Epithelial cell of alveolus of lung (primary cell): ENCODE measurements around the gene ILF2. TPM values are rescaled to one million over a fixed set of nuclear protein-coding genes. Genes with fewer than 3 reads are reported as not detected.

Experiments used
- total RNA-seq: library from RNA; depleted of rRNA; stranded (reverse); fragments of >200 nt; gene quantifications from 2 replicates; pipeline ENCODE4 v1.2.1, GENCODE V29; 2015

The ILF2 gene
- 147 and 258 TPM in 2 replicates for total RNA-seq

GRCh38 chr1:153670859-153671627 lies at the start of gene ILF2:
ILF2 (minus strand) TSS chr1:153670993; CDS start chr1:153670922, 71 bp downstream.

DNA sequence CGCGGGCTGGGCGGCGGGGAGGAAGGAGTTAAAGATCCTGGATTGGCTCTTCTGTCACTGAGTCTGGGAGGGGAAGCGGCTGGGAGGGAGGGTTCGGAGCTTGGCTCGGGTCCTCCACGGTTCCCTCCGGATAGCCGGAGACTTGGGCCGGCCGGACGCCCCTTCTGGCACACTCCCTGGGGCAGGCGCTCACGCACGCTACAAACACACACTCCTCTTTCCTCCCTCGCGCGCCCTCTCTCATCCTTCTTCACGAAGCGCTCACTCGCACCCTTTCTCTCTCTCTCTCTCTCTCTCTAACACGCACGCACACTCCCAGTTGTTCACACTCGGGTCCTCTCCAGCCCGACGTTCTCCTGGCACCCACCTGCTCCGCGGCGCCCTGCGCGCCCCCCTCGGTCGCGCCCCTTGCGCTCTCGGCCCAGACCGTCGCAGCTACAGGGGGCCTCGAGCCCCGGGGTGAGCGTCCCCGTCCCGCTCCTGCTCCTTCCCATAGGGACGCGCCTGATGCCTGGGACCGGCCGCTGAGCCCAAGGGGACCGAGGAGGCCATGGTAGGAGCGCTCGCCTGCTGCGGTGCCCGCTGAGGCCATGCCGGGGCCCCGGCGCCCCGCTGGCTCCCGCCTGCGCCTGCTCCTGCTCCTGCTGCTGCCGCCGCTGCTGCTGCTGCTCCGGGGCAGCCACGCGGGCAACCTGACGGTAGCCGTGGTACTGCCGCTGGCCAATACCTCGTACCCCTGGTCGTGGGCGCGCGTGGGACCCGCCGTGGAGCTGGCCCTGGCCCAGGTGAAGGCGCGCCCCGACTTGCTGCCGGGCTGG lies 7.9 kb upstream of the ILF2 start, which contains the start of gene NPR1:
TSS of gene NPR1 (plus strand) at position 170 of the 818 bp plus-strand sequence. CDS start at position 591, 421 bp downstream.

GRCh38 chr1:153658400-153659174 lies 12.2 kb downstream of the ILF2 start, which contains the start of gene SNAPIN:
SNAPIN (plus strand) TSS chr1:153658703; CDS start chr1:153658744, 41 bp downstream.

DNA sequence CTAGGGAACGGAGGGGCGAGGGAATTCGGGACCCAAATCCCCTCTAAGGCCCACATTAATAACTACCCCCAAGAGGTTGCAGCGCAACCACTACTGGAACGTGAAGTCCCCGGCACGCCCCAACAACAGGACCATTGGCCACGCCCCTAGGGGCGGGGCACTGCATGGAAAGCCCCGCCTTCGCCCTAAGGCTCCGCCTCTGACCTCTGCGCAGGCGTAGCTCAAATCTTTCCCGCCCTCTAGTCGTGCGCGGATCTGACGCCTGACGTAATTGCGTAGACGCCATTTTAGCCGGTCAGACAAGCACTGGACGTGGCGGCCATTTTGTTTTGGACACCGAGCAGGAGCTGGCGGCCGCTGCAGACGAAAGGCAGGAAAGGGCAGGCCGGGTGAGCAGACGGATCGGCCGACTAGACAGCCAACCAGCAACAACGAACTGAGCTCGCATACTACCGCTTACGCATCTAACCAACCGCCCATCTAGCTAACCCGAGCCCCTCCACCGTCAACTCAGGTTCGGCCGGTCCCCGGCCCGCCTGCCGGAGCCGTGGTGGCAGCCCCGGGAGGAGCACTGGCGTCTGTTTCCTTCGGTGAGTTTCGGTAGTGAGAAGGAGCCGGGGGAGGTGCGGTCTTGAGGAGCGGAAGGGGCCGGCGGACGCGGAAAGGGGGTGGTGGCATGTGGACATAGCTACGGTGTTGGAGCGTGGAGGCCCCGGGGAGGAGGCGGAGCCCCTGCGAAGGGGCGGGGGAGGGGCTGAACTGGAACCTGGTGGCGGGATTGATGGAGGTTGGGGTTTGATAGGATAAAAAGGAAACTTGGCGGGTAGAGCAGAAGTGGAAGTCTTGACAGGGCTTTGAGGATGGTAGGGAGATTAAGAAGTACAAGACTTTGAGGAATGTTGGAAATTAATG lies 36.8 kb downstream of the ILF2 start, which contains the start of gene CHTOP:
TSS of gene CHTOP (plus strand) at position 313 of the 912 bp plus-strand sequence. CDS start 2,523 bp downstream, outside the sequence.

DNA sequence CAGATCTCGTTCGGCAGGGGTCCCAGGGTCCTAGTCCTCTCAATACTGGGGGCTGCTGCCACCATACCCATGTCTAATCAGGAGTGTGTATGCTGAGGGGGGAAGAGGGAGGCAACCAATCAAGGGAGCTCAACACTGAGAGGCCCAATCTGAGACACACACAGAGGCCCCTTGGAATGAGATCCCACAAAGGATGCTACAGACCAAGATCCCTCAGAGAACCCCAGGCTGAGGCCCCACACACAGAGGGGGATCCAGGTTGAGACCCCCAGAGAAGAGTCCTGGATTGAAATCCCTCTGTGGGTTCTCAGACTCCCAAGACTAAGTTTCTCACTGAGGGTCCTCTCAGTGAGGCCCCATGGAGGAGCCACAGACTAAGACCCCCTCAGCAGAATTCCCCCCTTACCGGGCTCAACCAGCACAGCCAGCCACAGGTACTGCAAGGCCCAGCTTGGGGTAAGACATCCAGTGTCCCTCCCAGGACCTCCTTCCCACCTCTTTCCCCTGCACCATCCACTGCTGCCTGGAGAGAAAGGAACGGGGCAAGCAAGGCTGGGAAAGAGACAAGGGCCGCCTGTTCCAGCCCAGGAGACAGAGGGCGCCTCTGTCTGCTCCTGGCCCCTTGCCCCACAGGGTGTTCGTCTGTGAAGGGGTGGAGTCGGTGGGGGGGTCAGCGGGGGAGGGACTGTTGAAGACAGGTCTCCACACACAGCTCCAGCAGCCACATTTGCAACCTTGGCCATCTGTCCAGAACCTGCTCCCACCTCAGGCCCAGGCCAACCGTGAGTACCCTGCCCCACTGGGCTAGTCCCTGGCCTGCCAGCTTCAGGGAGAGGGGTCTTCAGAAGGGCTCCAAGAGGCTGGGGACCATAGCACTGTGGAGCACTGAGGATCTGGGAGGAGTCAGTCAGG lies 42.8 kb downstream of the ILF2 start, which contains the start of gene S100A1:
TSS of gene S100A1 (plus strand) at position 720 of the 912 bp plus-strand sequence. CDS start 2,088 bp downstream, outside the sequence.

DNA sequence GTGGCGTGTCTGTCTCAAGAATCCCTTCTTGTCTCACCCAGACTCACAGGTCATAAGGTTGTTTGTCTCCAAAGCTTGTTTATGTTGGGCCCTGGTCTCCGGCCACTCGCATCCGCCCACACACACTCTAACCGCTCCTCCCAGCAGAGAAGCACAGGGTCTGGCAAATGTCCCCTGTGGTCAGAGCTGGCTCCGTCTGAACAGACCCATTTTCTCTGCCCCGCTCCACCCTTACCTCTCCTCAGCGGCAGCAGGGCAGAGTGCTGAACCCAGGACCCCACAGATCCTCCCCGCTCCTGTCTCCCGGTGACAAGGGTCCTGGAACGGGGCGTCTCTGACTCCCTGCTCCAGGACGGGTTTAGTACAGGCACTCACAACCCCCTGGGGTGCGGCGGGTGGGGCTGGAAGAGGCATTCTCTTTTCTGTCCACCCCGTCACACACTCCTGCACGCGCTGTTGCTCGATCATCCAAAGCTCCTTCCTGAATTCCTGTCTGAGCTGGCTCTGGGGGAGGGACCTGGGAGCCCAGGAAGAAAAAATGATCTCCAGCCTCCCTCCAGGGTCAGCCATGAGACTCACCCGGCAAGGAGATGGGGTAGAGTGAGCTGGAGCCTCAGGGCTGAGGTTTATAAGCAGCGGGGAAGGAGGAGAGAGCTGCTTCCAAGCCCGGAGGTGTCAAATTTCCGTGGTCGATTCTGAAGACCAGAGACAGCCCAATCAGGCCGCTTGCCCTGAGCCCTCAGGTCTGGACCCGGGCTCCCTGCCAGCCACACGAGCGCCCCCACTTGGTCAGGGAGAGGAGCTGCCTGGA lies 43.7 kb downstream of the ILF2 start, which contains the start of gene S100A13:
TSS of gene S100A13 (minus strand) at position 602 of the 811 bp plus-strand sequence. CDS start 1,033 bp downstream, outside the sequence.

DNA sequence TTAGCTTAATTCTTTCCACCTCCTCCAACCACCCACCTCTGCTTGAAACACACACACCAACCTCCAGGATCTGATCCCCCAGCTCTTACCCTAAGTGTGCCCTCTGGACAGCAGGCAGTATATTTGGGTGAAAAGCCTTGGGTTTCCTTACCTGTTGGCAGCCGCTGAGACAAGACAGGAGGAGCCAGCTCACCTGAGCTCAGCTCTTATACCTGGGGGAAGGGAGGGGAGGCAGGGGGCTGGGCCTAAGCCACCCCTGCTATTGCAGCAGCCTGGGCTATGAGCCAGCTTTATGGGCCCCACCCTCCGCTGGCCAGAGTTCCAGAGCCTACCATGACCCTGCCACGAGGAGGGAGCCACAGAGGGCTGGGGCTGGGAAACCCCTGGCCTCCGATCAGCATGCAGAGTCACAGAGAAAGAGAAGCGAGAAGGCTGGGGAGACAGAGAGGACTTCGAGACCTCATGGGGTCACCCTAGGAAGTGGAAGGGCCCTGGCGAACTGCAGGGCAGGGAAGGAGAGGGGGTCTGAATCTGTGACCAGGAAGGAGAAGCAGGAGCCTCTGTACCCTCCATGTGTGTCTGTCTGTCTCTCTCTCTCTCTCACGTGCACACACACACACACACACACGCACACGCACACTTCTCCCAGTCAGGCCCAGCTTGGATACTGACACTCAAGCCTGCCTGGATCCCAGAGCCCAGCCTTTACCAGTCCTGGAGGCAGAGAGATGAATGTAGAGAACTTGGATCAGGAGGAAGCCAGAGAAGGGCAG lies 54.5 kb downstream of the ILF2 start, which contains the start of gene S100A14:
TSS of gene S100A14 (minus strand) at position 182 of the 773 bp plus-strand sequence. CDS start 467 bp downstream, outside the sequence.

DNA sequence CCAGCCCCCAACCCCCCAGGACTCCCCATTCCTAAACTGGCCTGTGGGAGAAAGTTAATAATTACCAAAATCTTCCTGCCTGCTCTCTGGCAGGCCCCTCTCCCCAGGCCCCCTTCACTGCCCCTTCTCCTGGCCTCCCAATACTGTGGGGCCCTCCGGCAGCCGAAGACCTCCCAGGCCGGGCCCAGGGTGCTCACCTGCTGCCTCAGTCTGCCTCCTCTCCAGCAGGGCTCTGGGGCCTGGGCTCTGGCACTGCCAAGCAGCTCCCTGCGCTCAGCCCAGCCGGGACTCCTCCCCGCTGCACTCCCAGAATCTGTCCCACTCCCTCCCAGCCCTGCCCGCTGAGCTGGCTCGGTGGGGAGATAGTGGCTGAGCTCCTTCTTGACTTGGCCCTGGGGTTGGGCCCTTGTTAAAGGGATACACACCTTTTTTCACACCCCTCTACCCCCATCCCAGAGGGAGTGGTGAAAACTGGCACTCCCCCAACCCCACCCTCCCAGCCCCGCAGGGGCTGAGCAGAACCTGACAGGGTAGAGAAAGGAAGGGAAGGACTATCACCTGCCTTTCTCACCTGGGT lies 58.0 kb downstream of the ILF2 start, which contains the start of gene S100A16:
TSS of gene S100A16 (minus strand) at position 383 of the 577 bp plus-strand sequence. CDS start 4,986 bp downstream, outside the sequence.

Other genes with a start within 250 kb of the ILF2 start
- not detected in 2 replicates for gene S100A7, start 210.3 kb downstream of the ILF2 start, total RNA-seq
- 349 and 885 TPM in 2 replicates for gene S100A6, start 135.0 kb downstream of the ILF2 start, total RNA-seq
- not detected in 2 replicates for gene S100A5, start 130.1 kb downstream of the ILF2 start, total RNA-seq
- gene S100A4, start 125.2 kb downstream of the ILF2 start, total RNA-seq = 15.8 and 25.1 TPM in 2 replicates
- gene S100A3, start 121.7 kb downstream of the ILF2 start, total RNA-seq = 3.7 and 7.1 TPM in 2 replicates
- 8.0 and 18.1 TPM in 2 replicates for gene S100A2, start 105.1 kb downstream of the ILF2 start, total RNA-seq
- 125 and 475 TPM in 2 replicates for gene S100A16, start 57.9 kb downstream of the ILF2 start, total RNA-seq
- gene S100A14, start 54.7 kb downstream of the ILF2 start, total RNA-seq = 1.4 and 3.4 TPM in 2 replicates
- 64.0 and 367 TPM in 2 replicates for gene S100A13, start 43.5 kb downstream of the ILF2 start, total RNA-seq
- gene S100A1, start 42.6 kb downstream of the ILF2 start, total RNA-seq = 0.72 TPM in 1 of 2 replicates, not detected in the other
- 41.9 and 53.7 TPM in 2 replicates for gene CHTOP, start 36.9 kb downstream of the ILF2 start, total RNA-seq
- gene SNAPIN, start 12.3 kb downstream of the ILF2 start, total RNA-seq = 58.3 and 61.5 TPM in 2 replicates
- gene NPR1, start 7.7 kb upstream of the ILF2 start, total RNA-seq = 0.52 and 1.0 TPM in 2 replicates
- 18.9 and 20.7 TPM in 2 replicates for gene INTS3, start 57.1 kb upstream of the ILF2 start, total RNA-seq
- gene SLC27A3, start 104.4 kb upstream of the ILF2 start, total RNA-seq = 5.0 and 8.4 TPM in 2 replicates